GM12872 (cell line): ENCODE measurements around the gene TMCC3.

Source experiments
- CTCF ChIP-seq: IDR thresholded peaks from 3 replicates; pipeline ENCODE4 v1.5.1; 2011; ENCODE audit warnings: low read depth, mild to moderate bottlenecking, low read length, moderate library complexity; ENCODE audit not compliant: insufficient read depth

TMCC3 gene, protein sequence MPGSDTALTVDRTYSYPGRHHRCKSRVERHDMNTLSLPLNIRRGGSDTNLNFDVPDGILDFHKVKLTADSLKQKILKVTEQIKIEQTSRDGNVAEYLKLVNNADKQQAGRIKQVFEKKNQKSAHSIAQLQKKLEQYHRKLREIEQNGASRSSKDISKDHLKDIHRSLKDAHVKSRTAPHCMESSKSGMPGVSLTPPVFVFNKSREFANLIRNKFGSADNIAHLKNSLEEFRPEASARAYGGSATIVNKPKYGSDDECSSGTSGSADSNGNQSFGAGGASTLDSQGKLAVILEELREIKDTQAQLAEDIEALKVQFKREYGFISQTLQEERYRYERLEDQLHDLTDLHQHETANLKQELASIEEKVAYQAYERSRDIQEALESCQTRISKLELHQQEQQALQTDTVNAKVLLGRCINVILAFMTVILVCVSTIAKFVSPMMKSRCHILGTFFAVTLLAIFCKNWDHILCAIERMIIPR

DNA sequence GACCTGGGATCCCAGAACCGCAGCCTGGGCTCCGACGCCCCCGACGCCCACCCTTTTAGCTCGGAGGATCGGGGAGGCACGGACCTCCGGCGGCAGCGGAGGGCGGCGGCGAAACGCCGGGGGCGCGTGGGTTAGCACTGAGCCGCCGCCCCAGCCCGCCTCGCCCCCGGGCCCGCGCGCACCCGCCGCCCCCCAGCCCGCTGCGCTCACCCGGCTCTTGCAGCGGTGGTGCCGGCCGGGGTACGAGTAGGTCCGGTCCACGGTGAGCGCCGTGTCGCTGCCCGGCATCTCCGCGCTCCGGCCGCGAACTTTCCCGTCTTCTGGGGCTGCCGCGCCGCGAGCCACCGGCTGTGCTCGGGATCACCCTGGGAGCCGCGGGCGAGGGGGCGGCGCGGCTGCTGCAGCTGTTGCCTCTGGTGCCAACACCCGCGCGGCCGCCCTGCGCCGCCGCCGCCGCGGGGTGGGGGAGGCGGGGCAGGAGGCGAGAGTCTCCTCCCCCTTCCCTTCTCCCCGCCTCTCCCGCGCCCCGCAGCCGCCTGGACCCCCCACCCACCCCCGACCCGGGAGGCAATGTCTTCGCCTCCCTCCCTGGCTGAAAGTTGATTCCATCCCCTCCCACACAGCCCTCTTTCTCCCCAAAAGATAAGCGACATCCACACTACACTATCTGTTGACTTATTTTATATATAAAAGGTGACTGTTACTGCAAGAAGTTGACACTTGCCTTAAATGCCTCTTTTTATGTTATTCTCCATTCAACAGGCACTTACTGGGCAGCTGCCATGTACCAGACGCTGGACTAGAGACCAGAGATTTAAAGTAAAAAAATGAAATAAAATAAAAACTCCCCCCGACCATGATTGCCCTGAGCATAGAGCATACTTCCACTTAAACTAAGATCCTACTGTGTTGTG, at the start of gene TMCC3:
TMCC3 (minus strand) TSS at position 415 of the 914 bp plus-strand sequence; CDS start at position 288, 127 bp downstream.
- no peak for TF ChIP-seq CTCF

DNA sequence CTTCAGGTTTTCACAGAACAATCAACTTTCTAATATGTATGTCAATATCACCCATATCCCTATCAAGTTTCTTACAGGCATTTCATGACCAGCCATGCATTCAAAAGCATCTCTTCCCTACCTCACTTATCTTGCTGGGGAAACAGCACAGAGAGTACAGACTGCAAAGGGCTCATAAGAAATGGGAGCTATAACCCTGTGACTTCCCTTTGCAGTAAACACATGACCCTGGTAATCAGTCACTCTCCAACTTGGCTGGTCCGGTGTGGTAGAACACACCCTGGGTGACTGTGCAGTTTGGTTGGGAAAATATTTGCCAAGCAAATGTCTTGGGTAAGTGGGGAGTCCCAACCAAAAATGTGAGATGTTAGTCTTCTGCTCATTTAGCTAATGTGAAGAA, 49.4 kb upstream of the TMCC3 start:
- no peak for TF ChIP-seq CTCF

DNA sequence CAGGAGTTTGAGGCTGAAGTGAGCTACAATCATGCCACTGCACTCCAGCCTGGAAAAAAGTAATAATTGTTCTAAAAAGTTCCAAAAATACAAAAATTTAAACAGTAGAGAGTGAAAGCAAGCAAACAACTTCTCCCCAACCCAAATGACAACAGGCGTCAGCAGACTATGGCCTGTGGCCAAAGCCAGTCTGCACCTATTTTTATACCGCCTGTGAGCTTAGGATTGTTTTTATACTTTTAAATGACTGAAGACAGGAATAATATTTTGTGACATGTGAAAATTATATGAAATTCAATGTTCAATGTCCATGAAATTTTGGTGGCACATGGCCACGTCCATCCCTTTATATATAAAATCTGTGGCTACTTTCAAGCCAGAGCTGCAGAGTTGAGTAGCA, 48.2 kb upstream of the TMCC3 start:
- no peak for TF ChIP-seq CTCF

DNA sequence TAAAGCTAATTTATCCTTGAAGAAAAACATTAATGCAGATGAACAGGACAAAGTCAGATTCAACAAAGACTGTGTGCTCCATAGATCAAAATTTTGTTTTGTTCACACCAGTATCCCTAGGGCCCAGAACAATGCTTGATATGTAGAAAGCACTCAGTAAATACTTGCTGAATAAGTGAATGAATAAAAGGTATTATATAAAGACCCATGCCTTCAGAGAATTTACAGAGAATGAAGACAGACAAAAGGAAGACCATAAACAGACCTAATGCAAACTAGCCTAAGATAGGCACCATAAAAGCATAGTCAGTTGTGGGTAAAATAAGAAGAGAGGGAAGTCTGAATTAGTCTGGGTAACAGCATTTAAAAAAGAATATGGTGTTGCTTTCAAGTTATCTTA, 47.3 kb upstream of the TMCC3 start:
- TF ChIP-seq CTCF: no peak

GRCh38 chr12:94694732-94695131, 44.4 kb upstream of the TMCC3 start:
- TF ChIP-seq CTCF: no peak

- TF ChIP-seq CTCF: no peak
These were observed 39.9 kb upstream of the TMCC3 start for GRCh38 chr12:94690198-94690771.

- no peak for TF ChIP-seq CTCF
These were observed 39.3 kb upstream of the TMCC3 start for GRCh38 chr12:94689646-94690036.
